HEK293 (cell line): ENCODE data around the gene KIAA0232.

Experiments
- CTCF ChIA-PET: fragments of 350-600 bp; formaldehyde crosslinking; extraction: SDS; loops from one replicate; lab custom pipeline; 2021; ENCODE audit warnings: antibody characterized with exemption; lab: Yijun Ruan, JAX
- POLR2A ChIA-PET: fragments of 300-600 bp; formaldehyde crosslinking; extraction: SDS; loops from one replicate; lab custom pipeline; 2020; ENCODE audit warnings: antibody characterized with exemption, inconsistent platforms; lab: Yijun Ruan, JAX
- H3K27ac ChIP-seq: fragments of 200-500 bp; sonication (Bioruptor generic); 2 replicates; pipeline ENCODE4 v1.5.1; 2014; ENCODE audit warnings: low read depth, low read length, control low read depth, inconsistent platforms; ENCODE audit errors: extremely low read depth
- H3K36me3 ChIP-seq, 2 experiments: fragments of 200-500 bp in 1 of 2; sonication (Bioruptor generic) in 1 of 2; 1 replicate in 1 of 2; 2 replicates in 1 of 2; pipeline ENCODE4 v1.5.1; 2014 to 2017; ENCODE audit warnings: inconsistent platforms in 2 of 2, low read length in 2 of 2; ENCODE audit not compliant: control insufficient read depth in 2 of 2, insufficient read depth in 1 of 2
- H3K4me1 ChIP-seq: fragments of 200-500 bp; sonication (Bioruptor generic); 2 replicates; pipeline ENCODE4 v1.5.1; 2014; ENCODE audit warnings: mild to moderate bottlenecking, low read length, inconsistent platforms; ENCODE audit not compliant: control insufficient read depth, insufficient read depth
- H3K4me3 ChIP-seq: 2 replicates; pipeline ENCODE4 v1.5.1; 2011; ENCODE audit warnings: low read depth, mild to moderate bottlenecking, control low read depth, low read length, moderate library complexity
- H3K9me3 ChIP-seq: fragments of 200-500 bp; sonication (Bioruptor generic); 2 replicates; pipeline ENCODE4 v1.5.1; 2014; ENCODE audit warnings: low read depth, low read length, inconsistent platforms; ENCODE audit not compliant: control insufficient read depth, insufficient read depth
- BCL11B ChIP-seq: fragments of 450-650 bp; formaldehyde crosslinking; IDR thresholded peaks from 2 replicates; pipeline ENCODE4 v1.5.1; 2016; ENCODE audit warnings: low read depth, missing biosample characterization, missing genetic modification characterization
- EGR2 ChIP-seq: fragments of 450-650 bp; formaldehyde crosslinking; IDR thresholded peaks from 2 replicates; pipeline ENCODE4 v1.5.1; 2016; ENCODE audit warnings: low read depth, missing biosample characterization, missing genetic modification characterization
- ELK4 ChIP-seq: IDR thresholded peaks from 2 replicates; pipeline ENCODE4 v1.6.1; 2011; ENCODE audit warnings: mild to moderate bottlenecking, low read depth, low read length, borderline replicate concordance
- FEZF1 ChIP-seq: fragments of 450-650 bp; formaldehyde crosslinking; IDR thresholded peaks from 2 replicates; pipeline ENCODE4 v1.5.1; 2016; ENCODE audit warnings: missing biosample characterization, missing genetic modification characterization
- GLI4 ChIP-seq: fragments of 450-650 bp; formaldehyde crosslinking; IDR thresholded peaks from 2 replicates; pipeline ENCODE4 v1.5.1; 2016; ENCODE audit warnings: missing biosample characterization, missing genetic modification characterization
- KLF10 ChIP-seq: fragments of 450-650 bp; IDR thresholded peaks from 2 replicates; pipeline ENCODE4 v1.5.1; 2018; ENCODE audit warnings: missing biosample characterization, mild to moderate bottlenecking, missing genetic modification characterization
- PRDM2 ChIP-seq: fragments of 450-650 bp; formaldehyde crosslinking; IDR thresholded peaks from 2 replicates; pipeline ENCODE4 v1.5.1; 2016; ENCODE audit warnings: missing biosample characterization, missing genetic modification characterization, borderline replicate concordance
- ZBTB10 ChIP-seq: fragments of 450-650 bp; formaldehyde crosslinking; IDR thresholded peaks from 2 replicates; pipeline ENCODE4 v1.5.1; 2016; ENCODE audit warnings: missing biosample characterization, missing genetic modification characterization
- ZBTB26 ChIP-seq: fragments of 450-650 bp; formaldehyde crosslinking; optimal IDR thresholded peaks from 2 replicates; pipeline ENCODE3; 2016; ENCODE audit warnings: missing biosample characterization, mild to moderate bottlenecking, missing genetic modification characterization
- ZBTB49 ChIP-seq: fragments of 450-650 bp; formaldehyde crosslinking; IDR thresholded peaks from 2 replicates; pipeline ENCODE4 v1.5.1; 2016; ENCODE audit warnings: missing biosample characterization, missing genetic modification characterization, low read depth
- ZNF112 ChIP-seq: fragments of 450-650 bp; formaldehyde crosslinking; IDR thresholded peaks from 2 replicates; pipeline ENCODE4 v1.5.0; 2017; ENCODE audit warnings: missing biosample characterization, missing genetic modification characterization
- ZNF138 ChIP-seq: fragments of 450-650 bp; formaldehyde crosslinking; IDR thresholded peaks from 2 replicates; pipeline ENCODE4 v1.5.1; 2016; ENCODE audit warnings: missing biosample characterization, missing genetic modification characterization, borderline replicate concordance
- ZNF174 ChIP-seq: fragments of 450-650 bp; formaldehyde crosslinking; IDR thresholded peaks from 2 replicates; pipeline ENCODE4 v1.5.0; 2017; ENCODE audit warnings: missing biosample characterization, mild to moderate bottlenecking, missing genetic modification characterization
- ZNF184 ChIP-seq: fragments of 450-650 bp; IDR thresholded peaks from 2 replicates; pipeline ENCODE4 v1.5.1; 2018; ENCODE audit warnings: missing biosample characterization, mild to moderate bottlenecking, missing genetic modification characterization
- ZNF248 ChIP-seq: fragments of 450-650 bp; formaldehyde crosslinking; IDR thresholded peaks from 2 replicates; pipeline ENCODE4 v1.5.1; 2017; ENCODE audit warnings: missing biosample characterization, missing genetic modification characterization
- ZNF302 ChIP-seq: fragments of 450-650 bp; formaldehyde crosslinking; IDR thresholded peaks from 2 replicates; pipeline ENCODE4 v1.5.1; 2016; ENCODE audit warnings: missing biosample characterization, missing genetic modification characterization, low read depth
- ZNF560 ChIP-seq: fragments of 450-650 bp; formaldehyde crosslinking; IDR thresholded peaks from 2 replicates; pipeline ENCODE4 v1.5.1; 2017; ENCODE audit warnings: missing biosample characterization, missing genetic modification characterization, borderline replicate concordance
- ZNF664 ChIP-seq: fragments of 450-650 bp; formaldehyde crosslinking; IDR thresholded peaks from 2 replicates; pipeline ENCODE4 v1.5.1; 2016; ENCODE audit warnings: missing biosample characterization, missing genetic modification characterization
- ZNF707 ChIP-seq: fragments of 450-650 bp; formaldehyde crosslinking; IDR thresholded peaks from 2 replicates; pipeline ENCODE4 v1.5.1; 2016; ENCODE audit warnings: missing biosample characterization, missing genetic modification characterization
- ZSCAN23 ChIP-seq: fragments of 450-650 bp; formaldehyde crosslinking; IDR thresholded peaks from 2 replicates; pipeline ENCODE4 v1.5.1; 2016; ENCODE audit warnings: missing biosample characterization, missing genetic modification characterization

KIAA0232 gene

GRCh38 chr4:6857009-6857882 lies 74.7 kb downstream of the KIAA0232 start:
- Histone ChIP-seq H3K4me1 (no peaks in the 10 kb centered on the region), H3K4me3 (no peak overlapping the region), H3K9me3 (no peaks in the 10 kb centered on the region), H3K36me3 (peaks cover 0 to 55% of the 10 kb centered on the region in 2 experiments; a peak in 1 of 3 replicates), H3K27ac (no peak overlapping the region)
- no peak for TF ChIP-seq ZBTB49 (tag by site-specific recombination)
- TF ChIP-seq ZSCAN23, result no peak
- no peak for TF ChIP-seq GLI4 (tag by site-specific recombination)
- TF ChIP-seq BCL11B (tag by site-specific recombination), result no peak
- TF ChIP-seq ZNF560 (tag by site-specific recombination), result no peak
- POLR2A ChIA-PET, result no interaction called here
- CTCF ChIA-PET, result interaction anchor here (2.0 kb wide), 1 partner anchor 16 kb away, joined by 7 read pairs; no protein-coding TSS in a partner anchor

GRCh38 chr4:6858997-6859396 lies 76.5 kb downstream of the KIAA0232 start:
- Histone ChIP-seq H3K4me1 (no peaks in the 10 kb centered on the region), H3K9me3 (no peaks in the 10 kb centered on the region), H3K27ac (no peak overlapping the region), H3K4me3 (no peak overlapping the region)
- ChIA-PET CTCF (interaction anchor here (2.3 kb wide), 1 partner anchor 14 kb away, joined by 15 read pairs; no protein-coding TSS in a partner anchor), POLR2A (no interaction called here)
- no peak for TF ChIP-seq ZNF664 (tag by site-specific recombination)
- no peak for TF ChIP-seq ZNF174 (tag by site-specific recombination)
- TF ChIP-seq ZNF184 (tag by site-specific recombination), result no peak
- TF ChIP-seq ELK4, result no peak
- no peak for TF ChIP-seq EGR2
- no peak for TF ChIP-seq KLF10 (tag by site-specific recombination)
- TF ChIP-seq PRDM2 (tag by site-specific recombination), result no peak
- no peak for TF ChIP-seq ZNF112
- no peak for TF ChIP-seq ZNF302 (tag by site-specific recombination)
- no peak for TF ChIP-seq ZBTB10 (tag by site-specific recombination)
- no peak for TF ChIP-seq ZNF707 (tag by site-specific recombination)
- no peak for TF ChIP-seq ZSCAN23
- no peak for TF ChIP-seq FEZF1 (tag by site-specific recombination)
- TF ChIP-seq ZBTB26 (tag by site-specific recombination), result no peak
- TF ChIP-seq ZNF138 (tag by site-specific recombination), result no peak
- TF ChIP-seq ZNF248 (tag by site-specific recombination), result no peak
- TF ChIP-seq, all 188 proteins: peak for 0
- peaks cover 0 to 64% of the 10 kb centered on the region in 2 experiments; a peak in 1 of 3 replicates for H3K36me3 ChIP-seq
